ENCODE results near the gene LIMCH1.

DNA sequence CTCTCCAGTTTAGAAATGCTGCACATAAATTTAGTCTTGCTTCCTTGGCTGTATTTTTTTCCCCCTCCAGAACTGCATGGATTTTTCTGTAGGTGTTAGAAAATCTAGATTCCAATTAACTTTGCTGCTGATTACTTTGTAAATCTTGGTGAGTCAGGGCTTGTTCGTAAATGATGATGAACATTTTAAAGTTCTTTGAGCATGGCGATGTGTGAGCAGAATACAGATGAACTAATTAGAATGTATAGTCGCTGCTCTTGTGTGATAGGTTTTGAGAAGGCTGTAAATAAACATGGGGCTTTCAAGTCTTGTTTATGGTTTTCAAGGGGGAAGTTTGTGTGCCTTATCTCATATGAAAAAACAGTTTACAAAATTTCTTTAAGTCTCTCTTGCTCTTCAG lies 23.3 kb downstream of the LIMCH1 start:
- no peak for TF ChIP-seq CTCF (IDR thresholded peaks at IDR 0.05)
- no peak for TF ChIP-seq POLR2A (IDR thresholded peaks at IDR 0.05)
